GM18498 (cell line): Measurements from ENCODE around the gene HECW1.

Source experiments
- ATAC-seq: cut with Tn5 transposase; IDR thresholded peaks from one replicate; pipeline ENCODE4 v1.9.1; 2021; ENCODE audit warnings: mild to moderate bottlenecking, moderate library complexity; ENCODE audit not compliant: unreplicated experiment

HECW1 gene

GRCh38 chr7:43528576-43529354 is 416.3 kb downstream of the HECW1 start:
- no peak for ATAC-seq

- ATAC-seq = no peak
Observed at GRCh38 chr7:43530553-43531410, 418.3 kb downstream of the HECW1 start.

DNA sequence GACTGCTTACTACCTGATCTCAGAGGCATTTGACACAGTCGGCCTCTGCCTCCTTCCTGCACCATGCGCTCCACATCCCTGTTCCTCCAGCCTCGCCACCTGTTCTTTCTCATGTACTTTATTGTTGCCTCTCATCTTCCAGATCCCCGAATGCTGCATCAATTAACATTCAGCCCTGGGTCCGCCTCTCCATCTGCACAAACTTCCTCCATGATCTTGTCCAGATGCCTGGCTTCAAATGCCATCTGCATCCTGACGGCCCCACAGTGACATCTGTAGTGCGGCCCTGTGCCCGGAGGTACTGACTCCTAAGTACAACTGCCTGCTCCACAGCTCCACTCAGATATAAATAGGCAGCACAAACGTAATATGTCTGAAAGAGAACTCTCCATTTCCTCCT is 419.3 kb downstream of the HECW1 start:
- no peak for ATAC-seq

GRCh38 chr7:43533801-43534479 is 421.5 kb downstream of the HECW1 start:
- ATAC-seq = no peak

- ATAC-seq = no peak
Observed at GRCh38 chr7:43535031-43535451, 422.6 kb downstream of the HECW1 start.

GRCh38 chr7:43535810-43536585 is 423.6 kb downstream of the HECW1 start:
- no peak for ATAC-seq

DNA sequence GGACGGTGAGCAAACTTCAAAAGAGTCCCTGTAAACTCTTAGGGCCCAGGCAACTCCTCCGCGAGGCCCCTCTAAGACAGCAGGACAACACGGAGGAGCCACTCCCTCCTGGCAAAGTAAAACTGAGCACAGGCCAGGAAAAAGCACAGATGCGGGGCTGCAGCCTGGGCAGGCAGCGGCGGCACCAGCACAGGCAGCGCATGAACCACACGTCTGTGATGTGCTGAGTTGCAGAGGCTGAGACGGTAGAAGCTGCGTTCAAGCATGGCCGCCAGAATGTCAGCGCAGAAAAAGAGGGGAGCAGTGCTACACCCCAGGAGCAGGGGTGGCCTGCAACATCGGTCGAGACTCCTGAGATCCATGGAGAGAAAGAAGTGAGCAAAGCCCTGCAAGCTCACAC is 424.3 kb downstream of the HECW1 start:
- no peak for ATAC-seq

DNA sequence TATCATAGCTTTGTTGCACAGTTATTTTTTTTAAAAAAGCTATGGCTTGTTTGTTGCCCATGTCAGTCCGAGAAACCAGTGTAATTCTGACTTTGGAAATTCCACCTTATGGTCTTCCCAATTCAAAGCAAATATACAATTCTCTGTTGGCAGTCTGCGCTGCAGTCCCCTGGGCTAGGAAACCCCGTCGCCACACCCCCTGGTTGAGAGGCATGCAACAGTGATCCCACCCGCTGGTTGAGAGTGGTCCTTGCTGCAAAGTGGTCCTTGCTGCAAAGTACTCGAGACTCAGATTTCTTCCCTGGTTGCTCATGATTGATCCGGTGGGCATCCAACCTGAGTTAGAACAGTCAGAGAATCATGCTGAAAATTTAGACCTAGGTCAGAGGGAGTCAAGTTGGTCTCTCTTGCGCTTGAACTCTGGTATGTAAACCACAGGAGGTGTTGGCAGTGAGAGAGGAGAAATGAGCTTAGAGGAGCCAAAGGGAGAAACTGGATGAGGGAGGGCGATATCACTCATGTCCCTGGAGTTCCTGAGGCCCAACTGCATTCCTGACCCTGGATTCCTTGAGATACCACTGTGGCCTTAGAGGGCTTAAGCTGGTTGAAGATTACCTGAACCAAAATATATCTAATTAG is 425.4 kb downstream of the HECW1 start:
- no peak for ATAC-seq

GRCh38 chr7:43538404-43538771 is 425.9 kb downstream of the HECW1 start:
- ATAC-seq = no peak

- no peak for ATAC-seq
Observed at GRCh38 chr7:43540471-43540870, 428.0 kb downstream of the HECW1 start.

- ATAC-seq = no peak
Observed at GRCh38 chr7:43542716-43543115, 430.3 kb downstream of the HECW1 start.

DNA sequence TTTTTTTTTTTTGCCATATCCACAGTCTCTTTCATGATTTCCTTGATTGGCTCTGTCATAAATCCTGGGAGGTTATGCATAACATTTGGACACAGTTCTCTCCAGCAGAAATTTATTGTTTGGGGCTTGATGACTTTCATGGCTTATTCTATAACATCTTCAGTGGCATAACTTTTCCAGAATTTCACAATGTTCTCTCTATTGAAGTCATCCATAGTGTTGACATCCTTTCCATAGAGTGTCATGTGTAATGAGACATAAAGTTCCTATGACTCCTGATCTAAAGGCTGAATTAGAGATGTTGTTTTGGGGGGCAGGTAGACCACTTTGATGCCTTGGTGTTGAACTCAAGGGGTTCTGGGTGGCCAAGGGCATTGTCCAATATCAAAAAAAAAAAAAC is 433.8 kb downstream of the HECW1 start:
- no peak for ATAC-seq

DNA sequence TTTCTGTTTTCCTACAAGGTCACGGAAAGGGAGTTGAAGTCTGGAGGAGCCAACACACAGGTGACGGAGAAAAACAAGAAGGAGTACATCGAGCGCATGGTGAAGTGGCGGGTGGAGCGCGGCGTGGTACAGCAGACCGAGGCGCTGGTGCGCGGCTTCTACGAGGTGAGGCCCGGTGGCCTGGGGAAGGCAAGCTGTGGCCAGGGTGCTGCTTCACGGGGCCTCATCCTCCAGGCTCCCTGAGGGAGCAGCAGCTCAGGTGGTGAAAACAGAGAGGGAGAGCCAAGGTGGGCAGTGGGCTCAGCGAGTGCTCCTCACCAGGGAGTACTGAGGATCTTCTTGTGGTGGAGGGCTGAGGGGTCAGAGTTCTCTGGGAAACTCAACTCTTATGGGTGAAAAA is 438.0 kb downstream of the HECW1 start:
- no peak for ATAC-seq

GRCh38 chr7:43552122-43552521 is 439.7 kb downstream of the HECW1 start:
- no peak for ATAC-seq

GRCh38 chr7:43553999-43554398 is 441.6 kb downstream of the HECW1 start:
- no peak for ATAC-seq

DNA sequence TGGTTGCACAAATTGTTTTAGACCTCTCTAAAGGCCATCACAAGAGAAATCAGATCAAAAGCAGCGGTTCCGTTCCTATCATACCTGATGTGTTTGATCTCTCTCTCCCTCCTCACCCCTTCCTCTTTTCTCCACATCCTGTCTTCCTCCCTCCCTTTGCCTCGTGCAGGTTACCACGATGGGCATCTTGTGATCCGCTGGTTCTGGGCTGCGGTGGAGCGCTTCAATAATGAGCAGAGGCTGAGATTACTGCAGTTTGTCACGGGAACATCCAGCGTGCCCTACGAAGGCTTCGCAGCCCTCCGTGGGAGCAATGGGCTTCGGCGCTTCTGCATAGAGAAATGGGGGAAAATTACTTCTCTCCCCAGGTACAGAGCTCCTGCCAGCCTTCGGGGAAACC is 442.0 kb downstream of the HECW1 start:
- ATAC-seq = no peak

- no peak for ATAC-seq
Observed at GRCh38 chr7:43557831-43558495, 445.5 kb downstream of the HECW1 start.

GRCh38 chr7:43559171-43559945 is 446.9 kb downstream of the HECW1 start:
- no peak for ATAC-seq

DNA sequence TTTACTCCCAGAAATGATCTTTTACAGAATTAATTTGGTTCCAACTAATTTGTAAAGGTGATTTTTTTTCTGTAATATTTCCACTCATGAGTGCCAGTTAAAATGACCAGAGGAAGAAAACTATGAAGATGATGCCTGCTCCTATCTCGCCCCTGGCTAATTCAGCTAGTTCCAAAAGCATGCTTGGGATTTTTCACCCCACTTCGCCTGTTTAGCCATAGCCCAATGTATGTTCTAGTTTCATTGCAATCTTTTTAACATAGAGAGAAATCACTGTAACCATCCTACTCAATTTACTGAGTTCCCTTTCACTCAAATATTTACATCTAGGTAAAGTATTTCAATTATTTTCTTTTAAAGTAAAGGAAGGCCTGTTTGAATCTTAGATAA is 447.5 kb downstream of the HECW1 start:
- ATAC-seq = no peak
